AG04449 (cell line): ENCODE results near the gene MEGF10.

ENCODE experiments used
- CTCF ChIA-PET: fragments of 350-600 bp; formaldehyde crosslinking; extraction: SDS; loops from one replicate; lab custom pipeline; 2021; ENCODE audit warnings: antibody characterized with exemption; lab: Yijun Ruan, JAX
- POLR2A ChIA-PET: fragments of 400-600, 350-600 bp; formaldehyde crosslinking; extraction: SDS; loops from one replicate; lab custom pipeline; 2020; ENCODE audit warnings: antibody characterized with exemption, inconsistent platforms; lab: Yijun Ruan, JAX
- DNase-seq: peaks from one replicate; pipeline ENCODE4 v3.0.0-alpha.2; 2010; ENCODE audit warnings: low read depth, low spot score
- H3K4me3 ChIP-seq: 2 replicates; pipeline ENCODE4 v1.5.1; 2011; ENCODE audit warnings: low read depth, mild to moderate bottlenecking, control low read depth, low read length
- TF ChIP-seq, protein P1 (sequence below): IDR thresholded peaks from one replicate; pipeline ENCODE4 v1.5.1; 2011; ENCODE audit warnings: mild to moderate bottlenecking, moderate library complexity, low read length, control low read depth, inconsistent platforms; ENCODE audit not compliant: insufficient read depth; ENCODE audit errors: missing control alignments

The MEGF10 gene

DNA sequence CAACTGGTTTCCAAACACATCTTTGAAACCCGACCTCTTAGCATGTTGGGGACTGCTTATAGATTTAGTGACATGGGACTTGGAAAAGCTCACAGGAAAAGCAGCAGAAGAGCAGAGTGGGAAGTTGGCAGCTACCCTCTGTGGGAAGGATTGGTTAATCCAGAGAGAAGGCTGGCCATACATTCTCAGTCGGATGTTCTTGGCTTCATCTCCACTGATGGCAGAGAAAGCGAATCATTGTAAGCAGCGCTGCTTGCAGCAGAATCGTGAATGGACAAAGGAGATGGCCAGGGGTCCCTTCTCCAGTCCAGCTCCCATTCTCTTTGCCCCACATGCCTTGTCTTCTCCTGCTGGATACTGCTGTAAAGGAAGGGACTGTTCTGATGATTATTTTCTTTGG is 62.7 kb downstream of the MEGF10 start:
- CTCF ChIA-PET, result no interaction called here
- TF ChIP-seq, protein P1, sequence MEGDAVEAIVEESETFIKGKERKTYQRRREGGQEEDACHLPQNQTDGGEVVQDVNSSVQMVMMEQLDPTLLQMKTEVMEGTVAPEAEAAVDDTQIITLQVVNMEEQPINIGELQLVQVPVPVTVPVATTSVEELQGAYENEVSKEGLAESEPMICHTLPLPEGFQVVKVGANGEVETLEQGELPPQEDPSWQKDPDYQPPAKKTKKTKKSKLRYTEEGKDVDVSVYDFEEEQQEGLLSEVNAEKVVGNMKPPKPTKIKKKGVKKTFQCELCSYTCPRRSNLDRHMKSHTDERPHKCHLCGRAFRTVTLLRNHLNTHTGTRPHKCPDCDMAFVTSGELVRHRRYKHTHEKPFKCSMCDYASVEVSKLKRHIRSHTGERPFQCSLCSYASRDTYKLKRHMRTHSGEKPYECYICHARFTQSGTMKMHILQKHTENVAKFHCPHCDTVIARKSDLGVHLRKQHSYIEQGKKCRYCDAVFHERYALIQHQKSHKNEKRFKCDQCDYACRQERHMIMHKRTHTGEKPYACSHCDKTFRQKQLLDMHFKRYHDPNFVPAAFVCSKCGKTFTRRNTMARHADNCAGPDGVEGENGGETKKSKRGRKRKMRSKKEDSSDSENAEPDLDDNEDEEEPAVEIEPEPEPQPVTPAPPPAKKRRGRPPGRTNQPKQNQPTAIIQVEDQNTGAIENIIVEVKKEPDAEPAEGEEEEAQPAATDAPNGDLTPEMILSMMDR, result no peak
- DNase-seq, result no peak
- H3K4me3 ChIP-seq, result no peak overlapping the region
- POLR2A ChIA-PET, result no interaction called here

DNA sequence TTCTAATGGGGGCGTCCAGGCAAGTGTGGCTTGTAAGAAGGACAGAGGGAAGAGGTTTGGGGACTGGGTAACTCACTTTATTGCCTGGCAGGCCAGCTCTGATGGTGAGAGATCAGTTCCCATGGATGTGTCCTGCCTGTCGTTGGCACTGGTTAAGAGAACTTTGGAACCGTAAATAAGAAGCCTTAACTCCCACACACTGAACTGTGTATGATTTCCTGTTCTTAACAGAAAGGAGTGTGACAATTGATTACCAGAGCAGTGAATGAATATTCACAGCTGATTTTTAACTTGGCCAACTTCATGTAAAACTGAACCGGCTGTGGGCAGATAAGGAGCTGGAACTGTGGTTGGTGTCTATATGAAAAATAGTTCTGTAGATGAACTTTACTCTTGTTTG is 63.2 kb downstream of the MEGF10 start:
- DNase-seq, result no peak
- H3K4me3 ChIP-seq, result no peak overlapping the region
- TF ChIP-seq, protein P1, result no peak
- ChIA-PET CTCF (interaction anchor here (1.0 kb wide), 1 partner anchor 18 kb away, joined by 3 read pairs; no protein-coding TSS in a partner anchor), POLR2A (no interaction called here)

DNA sequence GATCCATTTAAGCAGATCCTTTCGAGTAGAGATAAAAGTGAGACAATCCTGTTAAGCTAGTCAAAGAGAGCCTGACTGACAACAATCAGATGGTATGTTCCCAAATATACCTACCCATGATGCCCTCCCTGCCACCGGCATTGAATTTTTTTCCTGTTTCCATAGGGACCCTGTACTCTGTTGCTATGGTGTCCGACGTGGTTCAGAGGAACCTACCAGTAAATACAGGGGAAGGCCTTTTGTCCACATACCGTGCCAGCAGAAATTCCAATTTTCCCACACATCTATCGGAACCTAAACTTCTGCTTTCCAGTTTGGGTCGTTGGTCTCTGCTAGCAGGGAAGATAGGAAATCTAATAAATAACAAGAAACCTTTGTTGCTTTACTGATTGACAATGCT is 64.7 kb downstream of the MEGF10 start:
- DNase-seq, result no peak
- ChIA-PET CTCF (interaction anchor here (0.8 kb wide), 1 partner anchor 136 kb away, joined by 3 read pairs; no protein-coding TSS in a partner anchor), POLR2A (no interaction called here)
- TF ChIP-seq, protein P1, result no peak
- H3K4me3 ChIP-seq, result no peak overlapping the region

DNA sequence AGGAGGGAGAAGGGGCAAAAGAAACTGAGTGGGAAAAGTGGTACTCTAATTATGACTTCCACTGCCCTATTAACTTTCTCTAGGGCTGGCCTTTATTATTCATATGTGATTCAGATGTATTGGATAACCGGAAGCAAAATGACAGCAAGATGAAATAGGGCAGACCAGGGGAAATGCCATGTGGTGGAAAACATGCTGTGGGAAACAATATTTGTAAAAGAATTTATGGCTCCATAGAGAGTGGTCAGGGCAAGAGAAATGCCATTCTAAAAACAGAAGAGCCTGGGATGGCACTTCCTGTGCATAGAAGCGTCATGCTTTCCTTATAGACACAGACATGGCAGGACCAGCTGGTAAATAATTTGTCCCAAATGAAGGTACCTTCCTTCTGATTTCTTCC is 67.7 kb downstream of the MEGF10 start:
- ChIA-PET CTCF (interaction anchor here (1.1 to 1.3 kb wide), 3 partner anchors 19 to 44 kb away, joined by 3 to 7 read pairs (median 3); no protein-coding TSS in a partner anchor), POLR2A (no interaction called here)
- H3K4me3 ChIP-seq, result no peak overlapping the region
- TF ChIP-seq, protein P1, result no peak
- DNase-seq, result no peak

DNA sequence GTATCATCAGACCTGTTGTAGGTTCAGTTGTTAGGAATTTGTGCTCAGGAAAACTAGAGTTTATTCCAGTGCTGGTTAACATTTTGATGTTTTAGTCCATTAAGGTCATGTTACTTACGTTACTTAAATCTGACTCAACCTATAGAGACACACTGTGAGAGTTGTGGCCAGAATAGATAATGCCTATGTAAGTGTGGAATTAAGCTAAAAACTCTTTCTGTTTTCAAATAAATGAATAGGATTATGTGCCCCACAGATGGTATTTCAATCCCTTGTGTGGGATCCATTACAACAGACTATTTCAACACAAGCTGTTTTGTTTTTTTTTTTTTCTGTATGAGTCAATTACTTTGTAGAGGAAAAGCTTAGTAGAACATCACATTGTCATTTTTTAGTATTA is 68.1 kb downstream of the MEGF10 start:
- POLR2A ChIA-PET, result no interaction called here
- DNase-seq, result no peak

DNA sequence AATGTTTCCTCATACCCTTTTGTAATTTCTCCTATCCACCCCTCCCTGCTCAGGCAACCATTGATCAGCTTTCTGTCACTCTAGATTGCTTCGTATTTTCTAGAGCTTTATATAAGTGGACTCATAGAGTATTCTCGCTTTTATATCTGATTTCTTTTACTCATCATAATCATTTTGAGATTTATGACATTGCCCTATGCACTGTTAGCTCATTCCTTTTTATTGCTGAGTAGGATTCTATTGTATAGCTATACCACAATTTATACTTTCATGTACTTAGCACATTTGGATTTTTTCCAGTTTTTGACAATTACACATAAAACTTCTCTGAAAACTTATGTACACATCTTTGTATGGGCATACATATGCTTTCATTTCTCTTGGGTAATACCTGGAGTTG is 68.9 kb downstream of the MEGF10 start:
- ChIA-PET CTCF (interaction anchor here (1.1 kb wide), 1 partner anchor 43 kb away, joined by 3 read pairs; no protein-coding TSS in a partner anchor), POLR2A (no interaction called here)
- H3K4me3 ChIP-seq, result no peak overlapping the region
- TF ChIP-seq, protein P1, result no peak
- DNase-seq, result no peak

More for the DNA sequence above, 68.1 kb downstream of the MEGF10 start:
- TF ChIP-seq, protein P1, result no peak
- CTCF ChIA-PET, result interaction anchor here (0.6 to 1.3 kb wide), 4 partner anchors 20 to 133 kb away, joined by 3 to 7 read pairs (median 3); no protein-coding TSS in a partner anchor
- H3K4me3 ChIP-seq, result no peak overlapping the region
